HepG2 (cell line): ENCODE data around the gene CNPPD1. TPM values are rescaled to one million over a fixed set of nuclear protein-coding genes. Genes with fewer than 3 reads are reported as not detected.

ENCODE experiments used
- AHR ChIP-seq: IDR thresholded peaks from 2 replicates; pipeline ENCODE4 v1.6.1; 2018; ENCODE audit warnings: missing genetic modification reagents, missing compliant biosample characterization
- ARNTL ChIP-seq: sonication (generic); formaldehyde crosslinking; IDR thresholded peaks from 2 replicates; pipeline ENCODE4 v1.4.0; 2020; ENCODE audit warnings: mild to moderate bottlenecking, missing genetic modification reagents
- EEA1 ChIP-seq: sonication (generic); formaldehyde crosslinking; IDR thresholded peaks from 2 replicates; pipeline ENCODE4 v1.5.1; 2020; ENCODE audit warnings: mild to moderate bottlenecking, missing genetic modification reagents, borderline replicate concordance
- ETV5 ChIP-seq: IDR thresholded peaks from 2 replicates; pipeline ENCODE4 v1.6.1; 2018; ENCODE audit warnings: missing biosample characterization, missing genetic modification reagents, inconsistent platforms, borderline replicate concordance
- HCFC1 ChIP-seq: fragments of 150-350 bp; IDR thresholded peaks from 2 replicates; pipeline ENCODE4 v1.6.1; 2014; ENCODE audit warnings: low read depth, low read length
- NR2F6 ChIP-seq, 2 experiments: IDR thresholded peaks; 2 replicates each; pipeline ENCODE4 v1.6.1; 2016; ENCODE audit warnings: antibody characterized with exemption in 1 of 2, mild to moderate bottlenecking in 1 of 2
- PHF20 ChIP-seq: sonication (generic); formaldehyde crosslinking; IDR thresholded peaks from 2 replicates; pipeline ENCODE4 v1.5.0; 2020; ENCODE audit warnings: mild to moderate bottlenecking, missing genetic modification reagents
- PTBP1 ChIP-seq: fragments of 200-400 bp; formaldehyde crosslinking; IDR thresholded peaks from 2 replicates; pipeline ENCODE4 v1.6.1; 2018; ENCODE audit warnings: low read length, low read depth; ENCODE audit not compliant: poor library complexity, severe bottlenecking
- RFXAP ChIP-seq: sonication (generic); formaldehyde crosslinking; IDR thresholded peaks from 2 replicates; pipeline ENCODE4 v1.4.0; 2020; ENCODE audit warnings: missing genetic modification reagents, borderline replicate concordance
- TCF12 ChIP-seq, 2 experiments: fragments of 450-650 bp in 1 of 2; sonication (generic) in 1 of 2; formaldehyde crosslinking in 1 of 2; IDR thresholded peaks; 2 replicates each; pipeline versions ENCODE4 v1.6.1 to v1.8.0; 2017 to 2022; ENCODE audit warnings: antibody characterized with exemption in 1 of 2, mild to moderate bottlenecking in 1 of 2, missing genetic modification reagents in 1 of 2, moderate library complexity in 1 of 2
- ZMYM2 ChIP-seq: sonication (generic); formaldehyde crosslinking; IDR thresholded peaks from 2 replicates; pipeline ENCODE4 v1.8.0; 2022; ENCODE audit warnings: mild to moderate bottlenecking, missing genetic modification reagents
- ZNF160 ChIP-seq: sonication (generic); formaldehyde crosslinking; IDR thresholded peaks from 2 replicates; pipeline ENCODE4 v1.8.0; 2022; ENCODE audit warnings: mild to moderate bottlenecking, inconsistent platforms, missing genetic modification reagents
- ZNF552 ChIP-seq: sonication (generic); formaldehyde crosslinking; IDR thresholded peaks from 2 replicates; pipeline ENCODE4 v1.9.0; 2022; ENCODE audit warnings: missing genetic modification reagents, mild to moderate bottlenecking, borderline replicate concordance
- ZNF678 ChIP-seq: sonication (generic); formaldehyde crosslinking; IDR thresholded peaks from 2 replicates; pipeline ENCODE4 v1.4.0; 2020; ENCODE audit warnings: mild to moderate bottlenecking, missing genetic modification reagents
- ZNF879 ChIP-seq: sonication (generic); formaldehyde crosslinking; IDR thresholded peaks from 2 replicates; pipeline ENCODE4 v1.8.1; 2023; ENCODE audit warnings: missing genetic modification reagents
- ZSCAN12 ChIP-seq: sonication (generic); formaldehyde crosslinking; IDR thresholded peaks from 2 replicates; pipeline ENCODE4 v1.9.0; 2021; ENCODE audit warnings: mild to moderate bottlenecking, missing genetic modification reagents
- ZZZ3 ChIP-seq: sonication (generic); formaldehyde crosslinking; IDR thresholded peaks from 2 replicates; pipeline ENCODE4 v1.4.0; 2020; ENCODE audit warnings: missing genetic modification reagents, mild to moderate bottlenecking, borderline replicate concordance
- polyA plus RNA-seq, 8 experiments: library from polyadenylated mRNA; depleted of rRNA in 3 of 8; stranded (reverse) in 7 of 8; unstranded in 1 of 8; fragments of >200 nt; fragmentation: Illumina TruSeq in 4 of 8; extraction: Trizol in 4 of 8; gene quantifications; 2 replicates each; pipeline versions ENCODE4 v1.2.1 to v1.2.3, GENCODE V29; 2011 to 2016; ENCODE audit warnings: low read depth in 4 of 8, missing spikeins in 1 of 8, mixed read lengths in 1 of 8; ENCODE audit not compliant: insufficient read depth in 1 of 8
- total RNA-seq, 5 experiments: library from RNA; depleted of rRNA; stranded (reverse); fragments of >200 nt; fragmentation: Illumina TruSeq; extraction: Trizol; gene quantifications; 2 replicates each; pipeline ENCODE4 v1.2.3, GENCODE V29; 2016; ENCODE audit warnings: low read depth in 1 of 5
- TF ChIP-seq, protein P1 (sequence below): sonication (generic); formaldehyde crosslinking; IDR thresholded peaks from 2 replicates; pipeline ENCODE4 v1.5.1; 2020; ENCODE audit warnings: missing genetic modification reagents, mild to moderate bottlenecking, borderline replicate concordance
- TF ChIP-seq, protein P2 (sequence below): sonication (generic); formaldehyde crosslinking; IDR thresholded peaks from 2 replicates; pipeline ENCODE4 v1.4.0; 2020; ENCODE audit warnings: mild to moderate bottlenecking, missing genetic modification reagents
- TF ChIP-seq, protein P3 (sequence below): sonication (generic); formaldehyde crosslinking; IDR thresholded peaks from 2 replicates; pipeline ENCODE4 v1.4.0; 2020; ENCODE audit warnings: missing genetic modification reagents, borderline replicate concordance
- TF ChIP-seq, protein P4 (sequence below): sonication (generic); formaldehyde crosslinking; IDR thresholded peaks from 2 replicates; pipeline ENCODE4 v1.5.0; 2020; ENCODE audit warnings: missing genetic modification reagents
- TF ChIP-seq, protein P5 (sequence below): sonication (generic); formaldehyde crosslinking; IDR thresholded peaks from 2 replicates; pipeline ENCODE4 v1.5.1; 2020; ENCODE audit warnings: missing genetic modification reagents, mild to moderate bottlenecking, borderline replicate concordance

CNPPD1 gene
- total and polyA plus RNA-seq, 2 of the 13 experiments (the other 11 are each of a cell fraction or from before 2014, with no cell fraction given) = 35.5 to 49.4 TPM

DNA sequence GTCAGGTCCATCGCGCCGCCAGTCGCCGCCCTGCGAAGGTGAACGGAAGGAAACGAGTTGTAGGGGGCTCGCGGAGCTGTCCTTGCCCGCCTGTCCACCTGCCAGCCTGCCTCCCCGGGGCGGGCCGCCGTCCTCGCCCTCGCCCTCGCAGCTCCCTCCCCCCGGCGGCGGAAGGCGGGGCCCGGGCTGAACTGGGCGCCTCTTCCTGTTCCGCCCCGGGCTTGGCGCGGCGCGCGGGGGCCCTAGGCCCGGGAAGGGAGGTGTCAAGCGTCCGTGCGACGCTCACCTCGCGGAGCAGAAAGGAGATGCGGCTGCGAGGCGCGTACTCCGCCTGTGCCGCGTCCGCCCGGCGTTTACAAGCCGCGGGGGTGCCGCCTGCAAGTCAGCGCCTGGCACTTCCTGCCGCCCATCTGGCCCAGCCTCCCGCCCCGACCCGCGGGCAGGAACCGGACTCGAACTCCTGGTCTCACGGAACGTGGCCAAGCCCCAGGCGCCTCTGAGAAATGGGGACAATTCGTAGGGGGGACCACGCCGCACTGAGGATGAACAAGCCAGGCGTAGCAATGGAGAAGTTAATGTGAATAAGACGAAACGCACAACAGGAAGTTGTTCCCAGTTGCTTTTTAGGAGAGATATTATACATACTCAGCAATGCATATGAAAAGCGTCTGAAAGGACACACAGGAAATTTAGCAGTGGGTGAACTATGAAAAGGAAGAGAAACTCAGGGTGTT is at the start of gene CNPPD1 (continued):
- TF ChIP-seq PHF20 (CRISPR knock-in tag) (peak; percentile 81; the same call in 1 of the 2 replicates), HCFC1 (0 out of 2 replicates have a peak, but pooled peaks have one; percentile 20), ZNF879 (CRISPR knock-in tag) (peak; percentile 97), ARNTL (CRISPR knock-in tag) (peak; percentile 85), ZNF678 (CRISPR knock-in tag) (peak; percentile 96), ZNF552 (CRISPR knock-in tag) (peak; percentile 97), ZZZ3 (peak; percentile 67; the same call in 1 of the 2 replicates), NR2F6 (IDR thresholded peaks at IDR 0.05) (no peak), NR2F6 (CRISPR knock-in tag; IDR thresholded peaks at IDR 0.05) (peak; percentile 59; the same call in 1 of the 2 replicates), TCF12 (IDR thresholded peaks at IDR 0.05) (no peak), TCF12 (CRISPR knock-in tag; IDR thresholded peaks at IDR 0.05) (peak; percentile 89), PTBP1 (no peak), AHR (CRISPR knock-in tag) (peak; percentile 57), ZNF160 (CRISPR knock-in tag) (no peak; the same call in 1 of the 2 replicates), RFXAP (CRISPR knock-in tag) (peak; percentile 87; the same call in 1 of the 2 replicates), ZMYM2 (peak; percentile 94), EEA1 (CRISPR knock-in tag) (peak; percentile 80; the same call in 1 of the 2 replicates), ZSCAN12 (CRISPR knock-in tag) (peak; percentile 94; the same call in 1 of the 2 replicates), ETV5 (CRISPR knock-in tag) (peak; percentile 89)
- TF ChIP-seq, protein P1, sequence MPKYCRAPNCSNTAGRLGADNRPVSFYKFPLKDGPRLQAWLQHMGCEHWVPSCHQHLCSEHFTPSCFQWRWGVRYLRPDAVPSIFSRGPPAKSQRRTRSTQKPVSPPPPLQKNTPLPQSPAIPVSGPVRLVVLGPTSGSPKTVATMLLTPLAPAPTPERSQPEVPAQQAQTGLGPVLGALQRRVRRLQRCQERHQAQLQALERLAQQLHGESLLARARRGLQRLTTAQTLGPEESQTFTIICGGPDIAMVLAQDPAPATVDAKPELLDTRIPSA (CRISPR knock-in tag) = peak; percentile 98
- TF ChIP-seq, protein P2, sequence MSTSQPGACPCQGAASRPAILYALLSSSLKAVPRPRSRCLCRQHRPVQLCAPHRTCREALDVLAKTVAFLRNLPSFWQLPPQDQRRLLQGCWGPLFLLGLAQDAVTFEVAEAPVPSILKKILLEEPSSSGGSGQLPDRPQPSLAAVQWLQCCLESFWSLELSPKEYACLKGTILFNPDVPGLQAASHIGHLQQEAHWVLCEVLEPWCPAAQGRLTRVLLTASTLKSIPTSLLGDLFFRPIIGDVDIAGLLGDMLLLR (CRISPR knock-in tag) = peak; percentile 99
- TF ChIP-seq, protein P3, sequence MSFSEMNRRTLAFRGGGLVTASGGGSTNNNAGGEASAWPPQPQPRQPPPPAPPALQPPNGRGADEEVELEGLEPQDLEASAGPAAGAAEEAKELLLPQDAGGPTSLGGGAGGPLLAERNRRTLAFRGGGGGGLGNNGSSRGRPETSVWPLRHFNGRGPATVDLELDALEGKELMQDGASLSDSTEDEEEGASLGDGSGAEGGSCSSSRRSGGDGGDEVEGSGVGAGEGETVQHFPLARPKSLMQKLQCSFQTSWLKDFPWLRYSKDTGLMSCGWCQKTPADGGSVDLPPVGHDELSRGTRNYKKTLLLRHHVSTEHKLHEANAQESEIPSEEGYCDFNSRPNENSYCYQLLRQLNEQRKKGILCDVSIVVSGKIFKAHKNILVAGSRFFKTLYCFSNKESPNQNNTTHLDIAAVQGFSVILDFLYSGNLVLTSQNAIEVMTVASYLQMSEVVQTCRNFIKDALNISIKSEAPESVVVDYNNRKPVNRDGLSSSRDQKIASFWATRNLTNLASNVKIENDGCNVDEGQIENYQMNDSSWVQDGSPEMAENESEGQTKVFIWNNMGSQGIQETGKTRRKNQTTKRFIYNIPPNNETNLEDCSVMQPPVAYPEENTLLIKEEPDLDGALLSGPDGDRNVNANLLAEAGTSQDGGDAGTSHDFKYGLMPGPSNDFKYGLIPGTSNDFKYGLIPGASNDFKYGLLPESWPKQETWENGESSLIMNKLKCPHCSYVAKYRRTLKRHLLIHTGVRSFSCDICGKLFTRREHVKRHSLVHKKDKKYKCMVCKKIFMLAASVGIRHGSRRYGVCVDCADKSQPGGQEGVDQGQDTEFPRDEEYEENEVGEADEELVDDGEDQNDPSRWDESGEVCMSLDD = no peak
- TF ChIP-seq, protein P4, sequence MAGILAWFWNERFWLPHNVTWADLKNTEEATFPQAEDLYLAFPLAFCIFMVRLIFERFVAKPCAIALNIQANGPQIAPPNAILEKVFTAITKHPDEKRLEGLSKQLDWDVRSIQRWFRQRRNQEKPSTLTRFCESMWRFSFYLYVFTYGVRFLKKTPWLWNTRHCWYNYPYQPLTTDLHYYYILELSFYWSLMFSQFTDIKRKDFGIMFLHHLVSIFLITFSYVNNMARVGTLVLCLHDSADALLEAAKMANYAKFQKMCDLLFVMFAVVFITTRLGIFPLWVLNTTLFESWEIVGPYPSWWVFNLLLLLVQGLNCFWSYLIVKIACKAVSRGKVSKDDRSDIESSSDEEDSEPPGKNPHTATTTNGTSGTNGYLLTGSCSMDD (CRISPR knock-in tag) = no peak
- TF ChIP-seq, protein P5, sequence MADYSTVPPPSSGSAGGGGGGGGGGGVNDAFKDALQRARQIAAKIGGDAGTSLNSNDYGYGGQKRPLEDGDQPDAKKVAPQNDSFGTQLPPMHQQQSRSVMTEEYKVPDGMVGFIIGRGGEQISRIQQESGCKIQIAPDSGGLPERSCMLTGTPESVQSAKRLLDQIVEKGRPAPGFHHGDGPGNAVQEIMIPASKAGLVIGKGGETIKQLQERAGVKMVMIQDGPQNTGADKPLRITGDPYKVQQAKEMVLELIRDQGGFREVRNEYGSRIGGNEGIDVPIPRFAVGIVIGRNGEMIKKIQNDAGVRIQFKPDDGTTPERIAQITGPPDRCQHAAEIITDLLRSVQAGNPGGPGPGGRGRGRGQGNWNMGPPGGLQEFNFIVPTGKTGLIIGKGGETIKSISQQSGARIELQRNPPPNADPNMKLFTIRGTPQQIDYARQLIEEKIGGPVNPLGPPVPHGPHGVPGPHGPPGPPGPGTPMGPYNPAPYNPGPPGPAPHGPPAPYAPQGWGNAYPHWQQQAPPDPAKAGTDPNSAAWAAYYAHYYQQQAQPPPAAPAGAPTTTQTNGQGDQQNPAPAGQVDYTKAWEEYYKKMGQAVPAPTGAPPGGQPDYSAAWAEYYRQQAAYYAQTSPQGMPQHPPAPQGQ (CRISPR knock-in tag) = peak; percentile 41; the same call in 1 of the 2 replicates
